ENCODE measurements around the gene SRC. TPM values are rescaled to one million over a fixed set of nuclear protein-coding genes. Genes with fewer than 3 reads are reported as not detected.

SRC gene
- total RNA-seq, 1 experiment from 2014 or later, result 42.3 TPM

DNA sequence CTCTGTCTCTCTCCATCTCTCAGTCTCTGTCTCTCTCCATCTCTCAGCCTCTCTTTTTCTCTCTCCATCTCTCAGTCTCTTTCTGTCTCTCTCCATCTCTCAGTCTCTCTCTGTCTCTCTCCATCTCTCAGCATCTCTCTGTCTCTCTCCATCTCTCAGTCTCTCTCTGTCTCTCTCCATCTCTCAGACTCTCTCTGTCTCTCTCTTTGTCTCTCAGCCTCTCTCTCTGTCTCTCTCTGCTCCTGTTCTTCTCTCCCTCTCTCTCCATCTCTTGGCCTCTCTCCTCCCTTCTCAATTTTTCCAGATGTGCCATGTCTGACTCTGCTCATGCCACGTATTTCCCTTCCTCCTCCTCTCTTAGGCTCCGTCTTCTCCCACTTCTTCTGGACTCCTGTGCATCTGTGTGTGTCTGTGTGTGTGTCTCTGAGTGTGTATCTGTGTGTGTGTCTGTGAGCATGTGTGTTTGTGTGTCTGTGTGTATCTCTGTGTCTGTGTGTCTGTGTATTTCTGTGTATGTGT, 72.7 kb downstream of the SRC start:
- Histone ChIP-seq H3K9ac (ENCODE audit: low read length) (no peak overlapping the region), H3K9me2 (ENCODE audit: insufficient read depth) (no peaks in the 10 kb centered on the region), H2AFZ (ENCODE audit: low read depth, low read length, poor library complexity, severe bottlenecking) (no peak overlapping the region), H3K4me3 (replicated peaks in 1 of 2; ENCODE audit: low read depth in 1 of 2, low read length in 2 of 2) (no peak overlapping the region), H3K9me3 (ENCODE audit: control insufficient read depth in 1 of 2, insufficient read depth in 1 of 2, low read depth in 1 of 2, low read length in 2 of 2) (no peaks in the 10 kb centered on the region), H3K4me2 (ENCODE audit: low read length) (no peak overlapping the region), H3K79me2 (ENCODE audit: insufficient read depth, low read length) (no peaks in the 10 kb centered on the region), H4K20me1 (ENCODE audit: insufficient read depth) (no peaks in the 10 kb centered on the region), H3K4me1 (ENCODE audit: control insufficient read depth in 1 of 2, insufficient read depth in 2 of 2, low read length in 2 of 2) (no peaks in the 10 kb centered on the region), H3K36me3 (ENCODE audit: control insufficient read depth in 1 of 2, insufficient read depth in 2 of 2, low read length in 2 of 2) (no peaks in the 10 kb centered on the region), H3K27me3 (ENCODE audit: insufficient read depth, low read length) (peaks cover 30% of the 10 kb centered on the region), H3K27ac (ENCODE audit: low read depth, low read length) (no peak overlapping the region)
- intact Hi-C loops (cut with micrococcal nuclease), result no loop called here
- POLR2A ChIA-PET, result no interaction called here
- RAD21 ChIA-PET (ENCODE audit: low non-redundant PET in 1 of 2, low total read pairs in 2 of 2, uncharacterized antibody in 2 of 2, unreplicated experiment in 2 of 2), result no interaction called here
- no peak for TF ChIP-seq CEBPB (IDR thresholded peaks at IDR 0.05; ENCODE audit: low read depth)
- TF ChIP-seq RAD21 (IDR thresholded peaks at IDR 0.05; ENCODE audit: low read depth), result no peak
- no peak for TF ChIP-seq CBX3 (IDR thresholded peaks at IDR 0.05; ENCODE audit: low read depth)
- no peak for TF ChIP-seq EGR1 (IDR thresholded peaks at IDR 0.05; ENCODE audit: low read depth)
- no peak for TF ChIP-seq YY1 (IDR thresholded peaks at IDR 0.05; ENCODE audit: extremely low read depth, insufficient replicate concordance, low read depth, low read length)
- no peak for TF ChIP-seq TCF7L2 (IDR thresholded peaks at IDR 0.05; ENCODE audit: borderline replicate concordance, extremely low read depth, insufficient read depth, insufficient read length)
- TF ChIP-seq, protein P1, sequence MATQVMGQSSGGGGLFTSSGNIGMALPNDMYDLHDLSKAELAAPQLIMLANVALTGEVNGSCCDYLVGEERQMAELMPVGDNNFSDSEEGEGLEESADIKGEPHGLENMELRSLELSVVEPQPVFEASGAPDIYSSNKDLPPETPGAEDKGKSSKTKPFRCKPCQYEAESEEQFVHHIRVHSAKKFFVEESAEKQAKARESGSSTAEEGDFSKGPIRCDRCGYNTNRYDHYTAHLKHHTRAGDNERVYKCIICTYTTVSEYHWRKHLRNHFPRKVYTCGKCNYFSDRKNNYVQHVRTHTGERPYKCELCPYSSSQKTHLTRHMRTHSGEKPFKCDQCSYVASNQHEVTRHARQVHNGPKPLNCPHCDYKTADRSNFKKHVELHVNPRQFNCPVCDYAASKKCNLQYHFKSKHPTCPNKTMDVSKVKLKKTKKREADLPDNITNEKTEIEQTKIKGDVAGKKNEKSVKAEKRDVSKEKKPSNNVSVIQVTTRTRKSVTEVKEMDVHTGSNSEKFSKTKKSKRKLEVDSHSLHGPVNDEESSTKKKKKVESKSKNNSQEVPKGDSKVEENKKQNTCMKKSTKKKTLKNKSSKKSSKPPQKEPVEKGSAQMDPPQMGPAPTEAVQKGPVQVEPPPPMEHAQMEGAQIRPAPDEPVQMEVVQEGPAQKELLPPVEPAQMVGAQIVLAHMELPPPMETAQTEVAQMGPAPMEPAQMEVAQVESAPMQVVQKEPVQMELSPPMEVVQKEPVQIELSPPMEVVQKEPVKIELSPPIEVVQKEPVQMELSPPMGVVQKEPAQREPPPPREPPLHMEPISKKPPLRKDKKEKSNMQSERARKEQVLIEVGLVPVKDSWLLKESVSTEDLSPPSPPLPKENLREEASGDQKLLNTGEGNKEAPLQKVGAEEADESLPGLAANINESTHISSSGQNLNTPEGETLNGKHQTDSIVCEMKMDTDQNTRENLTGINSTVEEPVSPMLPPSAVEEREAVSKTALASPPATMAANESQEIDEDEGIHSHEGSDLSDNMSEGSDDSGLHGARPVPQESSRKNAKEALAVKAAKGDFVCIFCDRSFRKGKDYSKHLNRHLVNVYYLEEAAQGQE (IDR thresholded peaks at IDR 0.05; ENCODE audit: low read depth), result no peak
- TF ChIP-seq, protein P2, sequence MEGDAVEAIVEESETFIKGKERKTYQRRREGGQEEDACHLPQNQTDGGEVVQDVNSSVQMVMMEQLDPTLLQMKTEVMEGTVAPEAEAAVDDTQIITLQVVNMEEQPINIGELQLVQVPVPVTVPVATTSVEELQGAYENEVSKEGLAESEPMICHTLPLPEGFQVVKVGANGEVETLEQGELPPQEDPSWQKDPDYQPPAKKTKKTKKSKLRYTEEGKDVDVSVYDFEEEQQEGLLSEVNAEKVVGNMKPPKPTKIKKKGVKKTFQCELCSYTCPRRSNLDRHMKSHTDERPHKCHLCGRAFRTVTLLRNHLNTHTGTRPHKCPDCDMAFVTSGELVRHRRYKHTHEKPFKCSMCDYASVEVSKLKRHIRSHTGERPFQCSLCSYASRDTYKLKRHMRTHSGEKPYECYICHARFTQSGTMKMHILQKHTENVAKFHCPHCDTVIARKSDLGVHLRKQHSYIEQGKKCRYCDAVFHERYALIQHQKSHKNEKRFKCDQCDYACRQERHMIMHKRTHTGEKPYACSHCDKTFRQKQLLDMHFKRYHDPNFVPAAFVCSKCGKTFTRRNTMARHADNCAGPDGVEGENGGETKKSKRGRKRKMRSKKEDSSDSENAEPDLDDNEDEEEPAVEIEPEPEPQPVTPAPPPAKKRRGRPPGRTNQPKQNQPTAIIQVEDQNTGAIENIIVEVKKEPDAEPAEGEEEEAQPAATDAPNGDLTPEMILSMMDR (IDR thresholded peaks at IDR 0.05 in 2 of 3, conservative IDR thresholded peaks at IDR 0.05 in 1 of 3; ENCODE audit: borderline replicate concordance in 1 of 3, insufficient read depth in 1 of 3, low read depth in 2 of 3, low read length in 2 of 3), result no peak
- CTCF ChIA-PET, result no interaction called here
- no peak for ATAC-seq
- BruUV-seq (replicated peaks), result no TSS peak
- no peak for DNase-seq (ENCODE audit: low read depth, low spot score)

All from HCT116 (cell line).